Hepatocyte (in vitro differentiated cells): ENCODE measurements around the gene LRMDA. TPM values are rescaled to one million over a fixed set of nuclear protein-coding genes. Genes with fewer than 3 reads are reported as not detected.
"Not testable (repeated sequence)": the region's sequence is repeated elsewhere in the genome, so short reads cannot be mapped to it uniquely, and the experiment has no call there.

Source experiments
- DNase-seq: peaks from one replicate; pipeline ENCODE4 v3.0.0-alpha.2; 2016; ENCODE audit warnings: low spot score
- H2AFZ ChIP-seq: fragments of 200-600 bp; sonication (generic); 2 replicates; pipeline ENCODE4 v1.6.0; 2016; ENCODE audit warnings: antibody characterized with exemption, mild to moderate bottlenecking
- H3K27ac ChIP-seq: fragments of 200-600 bp; sonication (generic); 2 replicates; pipeline ENCODE4 v1.5.1; 2016; ENCODE audit warnings: mild to moderate bottlenecking
- H3K27me3 ChIP-seq: fragments of 200-600 bp; sonication (generic); 2 replicates; pipeline ENCODE4 v1.6.1; 2016
- H3K36me3 ChIP-seq: fragments of 200-600 bp; sonication (generic); replicated peaks from 2 replicates; pipeline ENCODE4 v1.5.1; 2016; ENCODE audit warnings: low read depth; ENCODE audit not compliant: insufficient read depth
- H3K4me1 ChIP-seq: fragments of 200-600 bp; sonication (generic); 2 replicates; pipeline ENCODE4 v1.5.1; 2016; ENCODE audit warnings: mild to moderate bottlenecking, moderate library complexity; ENCODE audit not compliant: insufficient read depth
- H3K4me2 ChIP-seq: fragments of 200-600 bp; sonication (generic); 2 replicates; pipeline ENCODE4 v1.6.0; 2016
- H3K4me3 ChIP-seq: fragments of 200-600 bp; sonication (generic); 2 replicates; pipeline ENCODE4 v1.5.1; 2016; ENCODE audit warnings: mild to moderate bottlenecking
- H3K79me2 ChIP-seq: fragments of 200-600 bp; sonication (generic); 2 replicates; pipeline ENCODE4 v1.6.0; 2017; ENCODE audit warnings: mild to moderate bottlenecking
- H3K9me2 ChIP-seq: fragments of 200-600 bp; sonication (generic); replicated peaks from 2 replicates; pipeline ENCODE4 v1.6.0; 2017; ENCODE audit warnings: mild to moderate bottlenecking; ENCODE audit not compliant: insufficient read depth
- H3K9me3 ChIP-seq: fragments of 200-600 bp; sonication (generic); 2 replicates; pipeline ENCODE4 v1.5.1; 2016; ENCODE audit warnings: low read depth, mild to moderate bottlenecking
- H4K20me1 ChIP-seq: fragments of 200-600 bp; sonication (generic); 2 replicates; pipeline ENCODE4 v1.6.0; 2016; ENCODE audit warnings: mild to moderate bottlenecking; ENCODE audit not compliant: insufficient read depth, poor library complexity, severe bottlenecking
- CTCF ChIP-seq: fragments of 200-600 bp; sonication (generic); IDR thresholded peaks from 2 replicates; pipeline ENCODE4 v1.5.1; 2016; ENCODE audit warnings: antibody characterized with exemption, mild to moderate bottlenecking; ENCODE audit not compliant: poor library complexity
- EZH2 ChIP-seq: fragments of 200-600 bp; sonication (generic); IDR thresholded peaks from 2 replicates; pipeline ENCODE4 v1.6.1; 2016; ENCODE audit warnings: antibody characterized with exemption, mild to moderate bottlenecking, borderline replicate concordance
- EZH2phosphoT487 ChIP-seq: fragments of 200-600 bp; sonication (generic); IDR thresholded peaks from one replicate; pipeline ENCODE4 v1.6.1; 2018; ENCODE audit warnings: antibody characterized with exemption, mild to moderate bottlenecking, low read depth, moderate library complexity; ENCODE audit not compliant: unreplicated experiment, severe bottlenecking
- WGBS: methylation state at CpG from one replicate; pipeline ENCODE4 v1.1.6; 2016; ENCODE audit warnings: low lambda C conversion rate; ENCODE audit errors: missing lambda C conversion rate; 5-methylcytosine and 5-hydroxymethylcytosine counted together
- polyA plus RNA-seq: library from polyadenylated mRNA; unstranded; fragments of >200 nt; fragmentation: Nextera tagmentation; extraction: Ambion mirVana; gene quantifications from 2 replicates; pipeline ENCODE4 v1.2.1, GENCODE V29; 2016
- total RNA-seq: library from RNA; depleted of rRNA; stranded (reverse); fragments of >200 nt; gene quantifications from 2 replicates; pipeline ENCODE4 v1.2.3, GENCODE V29; 2014

The LRMDA gene
- total and polyA plus RNA-seq, 2 experiments from 2014 or later: 5.6 to 15.7 TPM

- no peak for DNase-seq
- H2AFZ ChIP-seq: no peak overlapping the region
- H3K4me3 ChIP-seq: no peak overlapping the region
- H3K4me2 ChIP-seq: no peak overlapping the region
- H3K4me1 ChIP-seq: peaks cover 10% of the 10 kb centered on the region
- H4K20me1 ChIP-seq: no peaks in the 10 kb centered on the region
- no peaks in the 10 kb centered on the region for H3K9me3 ChIP-seq
- H3K36me3 ChIP-seq: no peaks in the 10 kb centered on the region
- TF ChIP-seq EZH2 (no peak), EZH2phosphoT487 (no peak), CTCF (no peak)
- 100% methylated on average over 1 of the region's 1 CpG for WGBS
- no peaks in the 10 kb centered on the region for H3K79me2 ChIP-seq
- H3K27ac ChIP-seq: no peak overlapping the region
- no peaks in the 10 kb centered on the region for H3K27me3 ChIP-seq
- H3K9me2 ChIP-seq: no peaks in the 10 kb centered on the region
These were observed 624.5 kb downstream of the LRMDA start for GRCh38 chr10:76055963-76056362.

- not testable (repeated sequence) for H3K36me3 ChIP-seq, H3K4me2 ChIP-seq, H3K9me3 ChIP-seq, H4K20me1 ChIP-seq, H3K27me3 ChIP-seq, H3K27ac ChIP-seq, H3K4me1 ChIP-seq, DNase-seq, H2AFZ ChIP-seq, H3K79me2 ChIP-seq, H3K4me3 ChIP-seq, H3K9me2 ChIP-seq
- WGBS: 98% methylated on average over 2 of the region's 2 CpGs
These were observed 629.6 kb downstream of the LRMDA start for GRCh38 chr10:76060993-76061392.

- no peaks in the 10 kb centered on the region for H3K79me2 ChIP-seq
- no peaks in the 10 kb centered on the region for H3K36me3 ChIP-seq
- no peaks in the 10 kb centered on the region for H4K20me1 ChIP-seq
- no peak overlapping the region for H3K27ac ChIP-seq
- TF ChIP-seq EZH2 (no peak), CTCF (no peak), EZH2phosphoT487 (no peak)
- H3K9me3 ChIP-seq: no peaks in the 10 kb centered on the region
- H3K9me2 ChIP-seq: no peaks in the 10 kb centered on the region
- H3K4me2 ChIP-seq: no peak overlapping the region
- no peaks in the 10 kb centered on the region for H3K27me3 ChIP-seq
- no peak overlapping the region for H2AFZ ChIP-seq
- H3K4me3 ChIP-seq: no peak overlapping the region
- DNase-seq: no peak
- H3K4me1 ChIP-seq: no peaks in the 10 kb centered on the region
- WGBS: 86% methylated on average over 1 of the region's 1 CpG
These were observed 635.0 kb downstream of the LRMDA start for GRCh38 chr10:76066457-76066856.

- no peak overlapping the region for H2AFZ ChIP-seq
- 98% methylated on average over 3 of the region's 3 CpGs for WGBS
- no peak for DNase-seq
- H3K4me3 ChIP-seq: no peak overlapping the region
- no peaks in the 10 kb centered on the region for H3K27me3 ChIP-seq
- H3K9me2 ChIP-seq: no peaks in the 10 kb centered on the region
- H3K79me2 ChIP-seq: no peaks in the 10 kb centered on the region
- H3K36me3 ChIP-seq: no peaks in the 10 kb centered on the region
- no peaks in the 10 kb centered on the region for H3K4me1 ChIP-seq
- TF ChIP-seq EZH2phosphoT487 (no peak), CTCF (no peak), EZH2 (no peak)
- no peak overlapping the region for H3K27ac ChIP-seq
- no peaks in the 10 kb centered on the region for H3K9me3 ChIP-seq
- H4K20me1 ChIP-seq: no peaks in the 10 kb centered on the region
- no peak overlapping the region for H3K4me2 ChIP-seq
These were observed 636.0 kb downstream of the LRMDA start for GRCh38 chr10:76067447-76067846.
